CD14-positive monocyte (primary cell): Measurements from ENCODE around the gene MICOS13. TPM values are rescaled to one million over a fixed set of nuclear protein-coding genes. Genes with fewer than 3 reads are reported as not detected.
"Not testable (repeated sequence)": the region's sequence is repeated elsewhere in the genome, so short reads cannot be mapped to it uniquely, and the experiment has no call there.

Experiments
- DNase-seq, 3 donors: peaks; one replicate each; pipeline ENCODE4 v3.0.0-alpha.2; 2011 to 2022
- H2AFZ ChIP-seq: 2 replicates; pipeline ENCODE4 v1.6.0; 2012; ENCODE audit warnings: mild to moderate bottlenecking, low read depth, low read length, inconsistent platforms; ENCODE audit not compliant: insufficient read depth, poor library complexity, severe bottlenecking
- H3K27ac ChIP-seq, 2 donors: 1 replicate in 1 of 2; 2 replicates in 1 of 2; pipeline ENCODE4 v1.5.1; 2012 to 2013; ENCODE audit warnings: low read length in 2 of 2, control low read depth in 1 of 2, inconsistent platforms in 1 of 2, low read depth in 1 of 2, mild to moderate bottlenecking in 1 of 2
- H3K27me3 ChIP-seq, 2 donors: one replicate each; pipeline versions ENCODE4 v1.6.0 to v1.6.1; 2011 to 2013; ENCODE audit warnings: low read length in 2 of 2; ENCODE audit not compliant: control insufficient read depth in 2 of 2, insufficient read depth in 2 of 2
- H3K36me3 ChIP-seq, 2 donors: replicated peaks in 1 of 2; 1 replicate in 1 of 2; 2 replicates in 1 of 2; pipeline versions ENCODE4 v1.5.1 to v1.6.1; 2012 to 2013; ENCODE audit warnings: low read length in 2 of 2, control low read depth in 1 of 2, inconsistent platforms in 1 of 2, mild to moderate bottlenecking in 1 of 2; ENCODE audit not compliant: insufficient read depth in 2 of 2, control insufficient read depth in 1 of 2
- H3K4me1 ChIP-seq, 2 donors: 1 replicate in 1 of 2; 2 replicates in 1 of 2; pipeline versions ENCODE4 v1.5.1 to v1.6.1; 2012 to 2013; ENCODE audit warnings: low read length in 2 of 2, control low read depth in 1 of 2, inconsistent platforms in 1 of 2, mild to moderate bottlenecking in 1 of 2, moderate library complexity in 1 of 2; ENCODE audit not compliant: insufficient read depth in 2 of 2, control insufficient read depth in 1 of 2
- H3K4me2 ChIP-seq: replicated peaks from 2 replicates; pipeline ENCODE3; 2012; ENCODE audit warnings: low read length, moderate library complexity, mild to moderate bottlenecking; ENCODE audit not compliant: poor library complexity, severe bottlenecking; ENCODE audit errors: extremely low read depth
- H3K4me3 ChIP-seq, 3 experiments: fragments of 200-600 bp in 1 of 3; sonication (generic) in 1 of 3; replicated peaks in 1 of 3; 1 replicate in 2 of 3; 2 replicates in 1 of 3; pipeline ENCODE4 v1.5.1; 2011 to 2013; ENCODE audit warnings: low read length in 3 of 3, mild to moderate bottlenecking in 3 of 3, control low read depth in 2 of 3, low read depth in 2 of 3, inconsistent platforms in 1 of 3, moderate library complexity in 1 of 3
- H3K79me2 ChIP-seq: 2 replicates; pipeline ENCODE4 v1.6.0; 2012; ENCODE audit warnings: mild to moderate bottlenecking, control low read depth, inconsistent platforms, low read length, moderate library complexity; ENCODE audit not compliant: insufficient read depth
- H3K9ac ChIP-seq: 2 replicates; pipeline ENCODE4 v1.6.0; 2017; ENCODE audit warnings: low read length, mild to moderate bottlenecking; ENCODE audit not compliant: insufficient read depth, poor library complexity, severe bottlenecking
- H3K9me3 ChIP-seq, 2 donors: replicated peaks in 1 of 2; 1 replicate in 1 of 2; 2 replicates in 1 of 2; pipeline versions ENCODE4 v1.5.1 to v1.6.1; 2012 to 2013; ENCODE audit warnings: low read length in 2 of 2, control low read depth in 1 of 2; ENCODE audit not compliant: control insufficient read depth in 1 of 2, insufficient read depth in 1 of 2
- H4K20me1 ChIP-seq: 2 replicates; pipeline ENCODE4 v1.6.0; 2012; ENCODE audit warnings: mild to moderate bottlenecking, low read length, control low read depth, moderate library complexity; ENCODE audit not compliant: insufficient read depth
- H3K27ac Mint-ChIP-seq, 7 donors: one replicate each; pipeline ENCODE4 v1.8.0; 2020; ENCODE audit warnings: mild to moderate bottlenecking in 7 of 7, mixed read lengths in 7 of 7, moderate library complexity in 6 of 7, inconsistent platforms in 2 of 7
- H3K27me3 Mint-ChIP-seq, 3 donors: one replicate each; pipeline ENCODE4 v1.8.0; 2021 to 2022; ENCODE audit warnings: low read depth in 3 of 3, mild to moderate bottlenecking in 3 of 3, mixed read lengths in 3 of 3, moderate library complexity in 3 of 3, inconsistent platforms in 1 of 3
- H3K36me3 Mint-ChIP-seq, 2 donors: one replicate each; pipeline ENCODE4 v1.8.0; 2020; ENCODE audit warnings: mixed read lengths in 2 of 2, inconsistent platforms in 1 of 2, mild to moderate bottlenecking in 1 of 2
- H3K4me1 Mint-ChIP-seq: one replicate; pipeline ENCODE4 v1.8.0; 2020; ENCODE audit warnings: mild to moderate bottlenecking, mixed read lengths
- H3K4me3 Mint-ChIP-seq, 2 donors: one replicate each; pipeline ENCODE4 v1.8.0; 2020; ENCODE audit warnings: mild to moderate bottlenecking in 2 of 2, mixed read lengths in 2 of 2, moderate library complexity in 1 of 2
- H3K9me3 Mint-ChIP-seq, 7 donors: one replicate each; pipeline ENCODE4 v1.8.0; 2020 to 2022; ENCODE audit warnings: mixed read lengths in 7 of 7, mild to moderate bottlenecking in 6 of 7, moderate library complexity in 6 of 7, inconsistent platforms in 2 of 7
- CTCF ChIP-seq: fragments of 200-600 bp; IDR thresholded peaks from one replicate; pipeline ENCODE4 v1.8.0; 2022; ENCODE audit warnings: antibody characterized with exemption, mild to moderate bottlenecking
- WGBS: methylation state at CpG from one replicate; pipeline ENCODE4 v1.1.5; 2013; ENCODE audit warnings: missing lambda C conversion rate; ENCODE audit not compliant: insufficient coverage; 5-methylcytosine and 5-hydroxymethylcytosine counted together
- intact Hi-C, 2 donors: fragments of 100-400 bp; cut with micrococcal nuclease; formaldehyde crosslinking; loops; one replicate each; pipeline versions ENCODE4 v1.15.0 to v1.15.1; 2023
- polyA plus RNA-seq, 3 donors: library from polyadenylated mRNA; depleted of rRNA in 1 of 3; unstranded in 2 of 3; stranded (reverse) in 1 of 3; fragments of 300-500 nt in 2 of 3; fragments of >200 nt in 1 of 3; fragmentation: Illumina TruSeq in 2 of 3; gene quantifications; 1 replicate in 2 of 3; 2 replicates in 1 of 3; pipeline ENCODE4 v1.2.3, GENCODE V29; 2012 to 2021

The MICOS13 gene
- polyA plus RNA-seq, 3 donors, result 22.5 to 82.7 (median 78.6) TPM

- H3K36me3 Mint-ChIP-seq, result peaks cover 52 to 83% of the 10 kb centered on the region in 2 donors
Observed at GRCh38 chr19:5703819-5704818, 23.8 kb upstream of the MICOS13 start.

GRCh38 chr19:5702053-5702410, 21.7 kb upstream of the MICOS13 start:
- H4K20me1 ChIP-seq, result peaks cover 10% of the 10 kb centered on the region
- H3K9me3 ChIP-seq, H3K27me3 Mint-ChIP-seq, H3K4me1 Mint-ChIP-seq, intact Hi-C loops, H3K4me3 Mint-ChIP-seq, H3K79me2 ChIP-seq, H3K4me1 ChIP-seq, H3K27ac ChIP-seq, H3K4me2 ChIP-seq, H3K27me3 ChIP-seq, H2AFZ ChIP-seq, H3K9ac ChIP-seq, H3K27ac Mint-ChIP-seq, DNase-seq, H3K9me3 Mint-ChIP-seq, H3K4me3 ChIP-seq: not testable (repeated sequence)
- H3K36me3 ChIP-seq, result peaks cover 64 to 69% of the 10 kb centered on the region in 2 donors
- H3K36me3 Mint-ChIP-seq, result peaks cover 46 to 75% of the 10 kb centered on the region in 2 donors
- WGBS, result no CpG with 5 or more reads among the region's 28 CpGs

More at GRCh38 chr19:5703819-5704818, 23.8 kb upstream of the MICOS13 start:
- intact Hi-C loops, result no loop called here
- Histone ChIP-seq H3K9me3 (no peaks in the 10 kb centered on the region), H3K27ac (no peak overlapping the region), H3K4me1 (no peaks in the 10 kb centered on the region), H4K20me1 (peaks cover 3% of the 10 kb centered on the region), H3K36me3 (peaks cover 67 to 72% of the 10 kb centered on the region in 2 donors), H3K4me3 (no peak overlapping the region), H2AFZ (no peak overlapping the region), H3K9ac (no peak overlapping the region), H3K4me2 (no peak overlapping the region), H3K27me3 (no peaks in the 10 kb centered on the region), H3K79me2 (no peaks in the 10 kb centered on the region)
- 97% methylated on average over 34 of the region's 40 CpGs for WGBS
- H3K4me1 Mint-ChIP-seq, result no peaks in the 10 kb centered on the region
- H3K27ac Mint-ChIP-seq, result peak overlapping the region in 2 of 7 donors; percentile 30 to 76
- no peak for DNase-seq
- peaks cover 0 to 3% (median 0%) of the 10 kb centered on the region in 7 donors for H3K9me3 Mint-ChIP-seq
- H3K27me3 Mint-ChIP-seq, result no peaks in the 10 kb centered on the region
- no peak overlapping the region for H3K4me3 Mint-ChIP-seq
- no peak for TF ChIP-seq CTCF
